ENCODE data around the gene PROS1.
"Not testable (repeated sequence)": the region's sequence is repeated elsewhere in the genome, so short reads cannot be mapped to it uniquely, and the experiment has no call there.

- not testable (repeated sequence) for TF ChIP-seq CTCF, POLR2A (IDR thresholded peaks at IDR 0.05)
Observed at GRCh38 chr3:93877427-93877826, 96.3 kb downstream of the PROS1 start.
